Stimulated activated memory B cell treated with anti-CD40 and anti-IgM and Interleukin-4, amounts not matched to agents 10 μg/mL and 1 μg/mL and 100 μg/mL, for 72 hours (primary cell): ENCODE measurements around the gene CMYA5.
"Not testable (repeated sequence)": the region's sequence is repeated elsewhere in the genome, so short reads cannot be mapped to it uniquely, and the experiment has no call there.

ENCODE experiments used
- ATAC-seq: fragments of 150-1000 bp; cut with Tn5 transposase; 2 replicates; pipeline ENCODE4 v1.10.0; 2021
- H3K27ac Mint-ChIP-seq: one replicate; pipeline ENCODE4 v1.8.0; 2022; ENCODE audit warnings: mild to moderate bottlenecking, mixed read lengths
- H3K27me3 Mint-ChIP-seq: one replicate; pipeline ENCODE4 v1.8.0; 2022; ENCODE audit warnings: mixed read lengths
- H3K36me3 Mint-ChIP-seq: one replicate; pipeline ENCODE4 v1.8.0; 2022; ENCODE audit warnings: mixed read lengths
- H3K4me1 Mint-ChIP-seq: one replicate; pipeline ENCODE4 v1.8.0; 2022; ENCODE audit warnings: mixed read lengths
- H3K4me3 Mint-ChIP-seq: one replicate; pipeline ENCODE4 v1.8.0; 2022; ENCODE audit warnings: mild to moderate bottlenecking, moderate library complexity, mixed read lengths
- H3K9me3 Mint-ChIP-seq: one replicate; pipeline ENCODE4 v1.8.0; 2022; ENCODE audit warnings: mixed read lengths

CMYA5 gene

DNA sequence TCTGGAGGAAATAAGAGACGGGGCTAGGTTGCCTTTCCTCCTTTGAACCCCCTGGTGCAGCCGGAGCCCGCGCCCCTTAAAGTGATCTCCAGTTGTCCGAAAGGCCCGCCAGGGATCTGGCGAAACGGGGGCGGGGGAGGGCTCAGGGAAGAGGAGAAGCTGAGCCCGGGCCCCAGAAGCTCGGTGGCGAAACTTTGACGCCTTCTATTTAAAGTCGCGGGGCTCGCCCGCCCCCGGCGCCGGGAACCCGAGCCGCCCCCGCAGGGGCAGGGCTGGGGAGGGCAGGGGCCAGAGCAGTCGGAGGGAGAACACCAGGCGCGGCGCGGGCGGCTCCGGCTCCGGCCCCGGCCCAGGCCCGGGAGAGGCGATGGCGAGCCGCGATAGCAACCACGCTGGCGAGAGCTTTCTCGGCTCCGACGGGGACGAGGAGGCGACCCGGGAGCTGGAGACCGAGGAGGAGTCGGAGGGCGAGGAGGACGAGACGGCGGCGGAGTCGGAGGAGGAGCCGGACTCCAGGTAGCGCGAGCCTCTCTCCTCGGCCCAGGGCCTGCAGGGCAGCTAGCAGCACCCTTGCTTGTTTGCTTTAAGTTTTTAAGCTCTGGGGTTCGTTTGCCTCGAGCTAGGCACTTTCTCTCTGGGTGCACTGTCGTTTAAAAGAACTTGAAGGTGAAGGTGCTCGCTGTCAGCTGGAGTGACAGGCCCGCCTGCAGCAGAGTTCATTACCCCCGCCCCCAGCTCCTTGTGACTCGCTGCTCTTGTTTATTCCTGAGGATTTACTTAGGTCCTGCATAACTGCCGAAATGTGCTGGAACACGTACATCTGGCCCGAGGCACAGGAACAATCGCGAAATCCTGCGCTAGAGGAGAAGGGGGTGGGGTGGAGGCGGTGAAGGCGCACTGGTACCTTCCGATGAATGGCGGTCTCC is at the start of gene CMYA5:
CMYA5 (plus strand) TSS at position 296 of the 926 bp plus-strand sequence; CDS start at position 368, 72 bp downstream.
- Mint-ChIP-seq H3K9me3 (no peaks in the 10 kb centered on the region), H3K4me1 (no peaks in the 10 kb centered on the region), H3K27ac (no peak within 1 kb of the TSS), H3K4me3 (no peak within 1 kb of the TSS), H3K36me3 (peaks cover 34% of the 10 kb centered on the region), H3K27me3 (no peaks in the 10 kb centered on the region)
- ATAC-seq = peak; percentile 41

DNA sequence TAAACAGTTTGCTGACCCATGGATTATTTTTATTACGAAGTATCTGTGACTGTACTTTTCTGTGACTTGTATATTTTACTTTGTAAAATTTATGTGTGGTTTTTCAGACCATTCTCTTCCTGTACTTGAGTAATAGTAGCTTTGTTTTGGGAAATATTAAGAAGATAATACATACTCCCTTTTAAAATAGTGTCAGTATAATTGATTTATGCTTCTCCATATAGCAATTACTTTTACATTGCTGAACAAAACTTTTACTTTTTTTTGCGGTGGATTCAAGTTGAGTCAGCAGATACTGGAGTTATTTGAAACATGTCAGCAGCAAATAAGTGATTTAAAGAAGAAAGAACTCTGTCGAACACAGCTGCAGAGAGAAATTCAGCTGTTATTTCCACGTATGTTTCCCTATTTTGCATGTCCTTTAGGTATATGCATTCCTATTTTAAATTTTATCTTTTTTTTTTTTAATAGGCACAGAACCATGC is 49.0 kb upstream of the CMYA5 start:
- no peak for ATAC-seq
- H3K27ac Mint-ChIP-seq = no peak overlapping the region
- no peak overlapping the region for H3K4me3 Mint-ChIP-seq
- peaks cover 43% of the 10 kb centered on the region for H3K36me3 Mint-ChIP-seq
- peaks cover 22% of the 10 kb centered on the region for H3K4me1 Mint-ChIP-seq
- no peaks in the 10 kb centered on the region for H3K9me3 Mint-ChIP-seq
- H3K27me3 Mint-ChIP-seq = no peaks in the 10 kb centered on the region

DNA sequence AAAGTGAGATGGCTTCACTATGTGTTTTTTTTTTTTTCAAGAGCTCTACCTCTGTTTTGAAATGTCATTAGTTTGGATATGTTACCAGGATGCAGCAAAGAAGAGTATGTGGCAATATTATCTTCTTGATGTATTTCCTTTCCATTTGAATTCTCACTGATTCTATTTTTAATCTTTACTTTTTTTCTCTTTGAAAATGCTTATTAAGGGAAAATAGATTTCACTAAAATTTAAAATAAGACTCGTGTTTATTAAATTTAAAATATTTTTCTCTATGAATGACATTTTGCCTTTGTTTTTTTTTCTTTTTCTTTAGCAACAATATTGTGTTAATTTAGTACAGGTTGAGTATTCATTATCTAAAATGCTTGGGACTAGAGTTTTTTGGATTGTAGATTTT is 48.2 kb upstream of the CMYA5 start:
- no peak overlapping the region for H3K27ac Mint-ChIP-seq
- peaks cover 45% of the 10 kb centered on the region for H3K36me3 Mint-ChIP-seq
- peaks cover 22% of the 10 kb centered on the region for H3K4me1 Mint-ChIP-seq
- H3K9me3 Mint-ChIP-seq = no peaks in the 10 kb centered on the region
- no peaks in the 10 kb centered on the region for H3K27me3 Mint-ChIP-seq
- ATAC-seq = no peak
- H3K4me3 Mint-ChIP-seq = no peak overlapping the region

DNA sequence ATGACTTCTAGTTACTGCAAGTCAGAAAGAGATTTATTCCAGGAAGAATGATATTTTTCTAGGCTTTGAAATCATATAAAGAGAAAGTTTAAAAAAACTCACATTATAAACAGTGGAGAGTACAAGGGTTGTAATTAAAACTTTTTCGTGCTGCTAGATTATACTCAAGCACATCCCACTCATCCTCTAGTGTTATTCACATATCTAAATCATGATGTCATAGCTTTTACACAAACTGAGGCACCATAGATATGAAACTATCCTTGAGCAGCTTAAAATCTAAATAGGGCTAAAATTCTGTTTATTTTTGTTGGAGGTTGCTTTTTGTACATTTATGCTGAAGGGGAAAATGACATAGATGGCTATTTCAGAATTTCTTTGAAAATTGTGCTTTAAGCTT is 47.4 kb upstream of the CMYA5 start:
- H3K9me3 Mint-ChIP-seq = no peaks in the 10 kb centered on the region
- no peak for ATAC-seq
- peaks cover 46% of the 10 kb centered on the region for H3K36me3 Mint-ChIP-seq

DNA sequence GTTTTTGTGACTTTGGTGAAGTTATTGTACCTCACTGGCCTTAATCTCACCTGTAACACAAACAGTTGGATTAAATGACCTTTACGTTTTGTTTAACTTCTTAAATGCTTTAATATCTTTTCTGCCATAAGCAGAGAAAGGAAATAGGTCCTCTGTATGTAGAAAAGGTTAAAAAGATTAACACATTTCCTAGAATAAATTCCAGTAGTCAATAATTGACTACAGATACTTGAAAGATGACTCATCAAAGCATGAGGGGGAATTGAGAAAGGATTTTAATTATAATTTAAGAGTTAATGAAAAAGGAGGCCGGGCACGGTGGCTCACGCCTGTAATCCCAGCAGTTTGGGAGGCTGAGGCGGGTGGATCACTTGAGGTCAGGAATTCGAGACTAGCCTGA is 35.8 kb upstream of the CMYA5 start:
- ATAC-seq = no peak
- H3K27ac Mint-ChIP-seq = no peak overlapping the region
- peaks cover 7% of the 10 kb centered on the region for H3K36me3 Mint-ChIP-seq
- no peaks in the 10 kb centered on the region for H3K27me3 Mint-ChIP-seq
- no peaks in the 10 kb centered on the region for H3K4me1 Mint-ChIP-seq
- H3K9me3 Mint-ChIP-seq = no peaks in the 10 kb centered on the region
- H3K4me3 Mint-ChIP-seq = no peak overlapping the region

More for the DNA sequence above, 47.4 kb upstream of the CMYA5 start:
- H3K27me3 Mint-ChIP-seq = no peaks in the 10 kb centered on the region
- no peak overlapping the region for H3K27ac Mint-ChIP-seq
- no peak overlapping the region for H3K4me3 Mint-ChIP-seq
- H3K4me1 Mint-ChIP-seq = peaks cover 22% of the 10 kb centered on the region

DNA sequence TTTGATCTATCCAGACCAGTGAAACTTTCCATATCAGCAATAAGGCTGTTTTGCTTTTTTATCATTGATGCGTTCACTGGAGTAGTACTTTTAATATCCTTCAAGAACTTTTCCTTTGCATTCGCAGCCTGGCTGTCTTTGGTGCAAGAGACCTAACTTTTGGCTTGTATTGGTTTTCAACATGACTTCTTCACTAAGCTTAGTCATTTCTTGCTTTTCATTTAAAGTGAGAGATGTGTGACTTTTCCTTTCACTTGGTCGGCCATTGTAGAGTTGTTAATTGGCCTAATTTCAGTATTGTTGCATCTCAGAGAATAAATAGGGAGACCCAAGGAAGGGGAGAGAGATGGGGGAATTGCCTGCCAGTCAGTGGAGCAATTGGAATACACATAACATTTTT is 26.4 kb upstream of the CMYA5 start:
- H3K36me3 Mint-ChIP-seq = peaks cover 30% of the 10 kb centered on the region
- no peaks in the 10 kb centered on the region for H3K4me1 Mint-ChIP-seq
- H3K4me3 Mint-ChIP-seq = no peak overlapping the region
- no peaks in the 10 kb centered on the region for H3K27me3 Mint-ChIP-seq
- H3K9me3 Mint-ChIP-seq = peaks cover 3% of the 10 kb centered on the region
- no peak overlapping the region for H3K27ac Mint-ChIP-seq
- ATAC-seq = no peak

DNA sequence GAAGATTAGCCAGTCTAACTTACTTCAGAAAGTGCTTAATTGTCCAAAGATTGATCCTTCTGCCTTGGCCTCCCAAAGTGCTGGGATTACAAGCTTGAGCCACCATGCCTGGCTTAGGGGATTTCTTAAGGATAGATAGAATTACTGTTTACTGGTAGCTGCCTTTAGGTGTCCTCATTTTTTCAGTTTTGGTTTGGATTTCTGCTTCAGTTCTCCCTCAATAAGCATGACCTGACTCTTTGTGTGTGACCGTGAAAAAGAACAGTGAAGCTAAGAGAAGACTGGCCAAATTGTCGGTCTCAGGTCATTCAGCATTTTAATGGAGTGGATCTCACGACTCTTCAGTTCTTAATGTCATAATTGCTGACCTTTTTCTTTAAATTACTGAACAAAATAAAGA is 22.9 kb upstream of the CMYA5 start:
- no peak for ATAC-seq
- peaks cover 32% of the 10 kb centered on the region for H3K36me3 Mint-ChIP-seq

DNA sequence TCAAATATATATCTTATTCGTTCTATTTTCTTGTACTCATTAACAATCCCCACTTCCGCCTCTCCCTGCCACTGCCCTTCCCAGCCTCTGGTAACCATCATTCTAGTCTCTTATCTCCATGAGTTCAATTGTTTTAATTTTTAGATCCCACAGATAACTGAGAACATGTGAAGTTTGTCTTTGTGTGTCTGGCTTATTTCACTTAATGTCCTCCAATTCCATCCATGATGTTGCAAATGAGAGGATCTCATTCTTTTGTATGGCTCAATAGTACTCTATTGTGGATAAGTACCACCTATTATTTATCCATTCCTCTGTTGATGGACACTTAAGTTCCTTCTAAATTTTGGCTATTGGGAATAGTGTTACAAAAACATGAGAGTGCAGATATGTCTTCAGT is 17.2 kb upstream of the CMYA5 start:
- Mint-ChIP-seq H3K4me1 (no peaks in the 10 kb centered on the region), H3K36me3 (peaks cover 50% of the 10 kb centered on the region), H3K4me3 (no peak overlapping the region), H3K27me3 (no peaks in the 10 kb centered on the region), H3K27ac (no peak overlapping the region), H3K9me3 (no peaks in the 10 kb centered on the region)
- no peak for ATAC-seq

More for the DNA sequence above, 22.9 kb upstream of the CMYA5 start:
- Mint-ChIP-seq H3K9me3 (peaks cover 2% of the 10 kb centered on the region), H3K27me3 (no peaks in the 10 kb centered on the region), H3K27ac (no peak overlapping the region), H3K4me3 (no peak overlapping the region), H3K4me1 (no peaks in the 10 kb centered on the region)

DNA sequence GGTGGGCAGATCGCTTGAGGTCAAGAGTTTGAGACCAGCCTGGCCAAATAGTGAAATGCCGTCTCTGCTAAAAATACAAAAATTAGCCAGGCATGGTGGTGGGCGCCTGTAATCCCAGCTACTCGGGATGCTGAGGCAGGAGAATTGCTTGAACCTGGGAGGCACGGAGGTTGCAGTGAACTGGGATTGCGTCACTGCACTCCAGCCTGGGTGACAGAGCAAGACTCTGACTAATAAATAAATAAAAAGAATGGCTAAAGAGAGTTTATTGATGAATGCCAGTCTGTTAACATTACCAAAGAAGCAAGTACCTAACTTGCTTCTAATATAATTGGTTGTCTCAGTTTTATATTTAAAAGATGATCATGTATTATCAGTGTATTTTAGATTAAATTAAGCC is 13.3 kb upstream of the CMYA5 start:
- not testable (repeated sequence) for ATAC-seq, H3K9me3 Mint-ChIP-seq, H3K4me1 Mint-ChIP-seq, H3K4me3 Mint-ChIP-seq, H3K27ac Mint-ChIP-seq, H3K27me3 Mint-ChIP-seq
- H3K36me3 Mint-ChIP-seq = peaks cover 60% of the 10 kb centered on the region

DNA sequence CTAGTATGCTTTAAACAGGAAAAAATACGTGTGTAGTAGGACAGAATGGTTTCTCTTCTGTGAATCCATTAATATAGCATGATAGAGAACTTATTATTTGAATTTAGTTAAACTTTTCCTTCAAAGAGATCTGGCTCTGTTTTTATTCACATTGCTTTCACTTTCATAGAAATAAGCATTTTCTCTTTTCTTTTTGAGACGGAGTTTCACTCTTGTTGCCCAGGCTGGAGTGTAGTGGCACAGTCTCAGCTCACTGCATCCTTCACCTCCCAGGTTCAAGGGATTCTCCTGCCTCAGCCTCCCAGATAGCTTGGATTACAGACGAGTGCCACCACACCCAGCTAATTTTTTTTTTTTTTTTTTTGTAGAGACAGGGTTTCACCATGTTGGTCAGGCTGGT is 7.5 kb upstream of the CMYA5 start:
- not testable (repeated sequence) for H3K9me3 Mint-ChIP-seq, H3K27ac Mint-ChIP-seq, H3K4me1 Mint-ChIP-seq, H3K4me3 Mint-ChIP-seq, H3K27me3 Mint-ChIP-seq, ATAC-seq
- peaks cover 68% of the 10 kb centered on the region for H3K36me3 Mint-ChIP-seq

DNA sequence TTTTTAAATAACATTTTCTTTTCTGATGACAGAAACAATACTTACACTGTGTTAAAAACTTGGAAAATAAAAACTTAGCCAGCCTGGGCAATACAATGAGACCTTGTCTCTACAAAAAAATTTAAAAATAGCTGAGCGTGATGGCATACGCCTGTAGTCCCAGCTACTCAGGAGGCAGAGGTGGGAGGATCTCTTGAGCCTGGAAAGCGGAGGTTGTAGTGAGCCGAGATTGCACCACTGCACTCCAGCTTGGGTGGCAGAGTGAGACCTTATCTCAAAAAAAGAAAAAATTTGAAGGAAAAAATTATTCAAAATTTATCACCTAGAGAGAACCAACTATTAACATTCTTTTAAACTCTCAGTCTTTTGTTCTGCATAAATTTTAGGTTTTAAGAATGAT is 4.9 kb upstream of the CMYA5 start:
- Mint-ChIP-seq H3K4me1 (no peaks in the 10 kb centered on the region), H3K27ac (no peak overlapping the region), H3K4me3 (no peak overlapping the region), H3K9me3 (no peaks in the 10 kb centered on the region), H3K27me3 (no peaks in the 10 kb centered on the region), H3K36me3 (peaks cover 75% of the 10 kb centered on the region)
- ATAC-seq = no peak

DNA sequence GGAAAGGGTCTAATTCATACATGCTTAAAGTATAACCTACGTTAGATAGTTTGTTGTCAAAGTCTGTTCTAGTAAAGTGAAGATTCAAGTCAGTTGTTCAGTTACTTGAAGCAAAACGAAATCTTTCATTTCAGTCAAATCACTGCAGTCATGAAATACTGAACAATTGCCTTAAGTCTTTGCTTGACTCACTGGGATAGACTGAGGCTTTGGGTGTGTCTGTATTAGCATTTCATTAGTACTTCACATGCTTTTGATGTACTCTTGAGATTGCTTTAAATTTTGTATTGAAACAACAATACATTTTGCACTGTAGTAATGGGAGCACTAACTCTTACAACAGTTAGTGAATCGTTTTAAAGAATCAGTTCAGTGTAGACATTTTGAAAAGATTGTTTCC is 4.0 kb upstream of the CMYA5 start:
- no peak overlapping the region for H3K27ac Mint-ChIP-seq
- H3K27me3 Mint-ChIP-seq = no peaks in the 10 kb centered on the region
- no peaks in the 10 kb centered on the region for H3K9me3 Mint-ChIP-seq
- H3K36me3 Mint-ChIP-seq = peaks cover 69% of the 10 kb centered on the region
- no peaks in the 10 kb centered on the region for H3K4me1 Mint-ChIP-seq
- ATAC-seq = no peak
- no peak overlapping the region for H3K4me3 Mint-ChIP-seq

DNA sequence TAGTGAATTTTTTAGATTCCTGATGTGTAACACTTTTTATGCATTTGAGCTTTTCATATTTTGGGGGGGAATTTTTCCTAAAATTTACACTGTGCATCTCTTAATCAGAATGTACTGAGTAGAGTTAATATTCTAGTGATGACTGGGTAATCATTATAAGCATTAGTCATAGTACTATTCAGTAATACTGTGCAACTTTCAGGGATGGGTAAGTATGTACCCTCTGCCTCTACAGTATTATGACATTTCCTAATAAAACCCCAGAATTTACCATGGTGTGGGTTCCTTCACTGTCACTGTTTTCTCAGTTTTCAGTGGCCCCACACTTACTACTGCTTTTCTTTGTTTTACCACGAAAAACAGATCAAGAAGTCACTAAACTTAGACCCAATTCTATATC is 2.8 kb upstream of the CMYA5 start:
- no peaks in the 10 kb centered on the region for H3K27me3 Mint-ChIP-seq
- H3K4me3 Mint-ChIP-seq = no peak overlapping the region
- no peak for ATAC-seq
- H3K36me3 Mint-ChIP-seq = peaks cover 58% of the 10 kb centered on the region
- no peaks in the 10 kb centered on the region for H3K4me1 Mint-ChIP-seq
- no peak overlapping the region for H3K27ac Mint-ChIP-seq
- no peaks in the 10 kb centered on the region for H3K9me3 Mint-ChIP-seq

DNA sequence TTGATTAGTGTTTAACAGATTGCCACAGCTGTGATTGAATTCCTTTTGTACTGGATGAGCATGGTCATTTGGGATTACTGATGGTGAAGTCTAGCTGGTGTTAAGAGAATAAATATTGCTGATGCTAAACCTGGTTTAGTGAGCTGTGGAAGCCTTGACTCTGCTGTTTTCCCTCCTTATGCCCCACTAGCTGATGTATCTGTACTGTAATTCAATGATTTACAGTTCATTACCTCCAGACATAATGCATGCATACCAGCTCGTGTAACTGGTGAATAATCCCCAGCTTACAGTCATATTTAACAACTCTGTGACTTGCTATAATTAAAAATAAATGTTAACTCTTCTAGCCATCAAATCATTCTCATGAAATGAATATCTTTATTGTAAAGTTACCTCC is 1.7 kb upstream of the CMYA5 start:
- Mint-ChIP-seq H3K4me1 (no peaks in the 10 kb centered on the region), H3K36me3 (peaks cover 47% of the 10 kb centered on the region), H3K4me3 (no peak overlapping the region), H3K27ac (no peak overlapping the region), H3K27me3 (no peaks in the 10 kb centered on the region), H3K9me3 (no peaks in the 10 kb centered on the region)
- ATAC-seq = no peak

DNA sequence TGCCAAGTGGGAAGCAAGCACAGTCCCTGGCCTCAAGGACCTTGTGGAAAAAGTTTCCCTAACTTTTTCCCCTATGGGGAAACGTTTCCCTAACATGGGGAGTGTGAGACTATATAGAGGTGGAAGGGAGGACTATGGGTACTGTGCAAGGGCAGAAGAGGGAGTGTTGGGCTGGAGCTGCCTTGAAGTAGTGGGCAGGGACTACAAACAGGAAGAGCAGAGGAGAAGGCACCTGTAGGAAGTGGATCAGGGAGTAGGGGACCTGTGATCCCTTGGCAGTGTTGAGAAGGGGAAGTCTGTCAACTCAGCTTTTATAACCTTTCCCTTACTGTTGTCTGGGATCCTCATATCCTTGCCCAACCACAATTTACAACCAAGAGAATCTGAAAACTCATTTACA is 1.4 kb downstream of the CMYA5 start:
- Mint-ChIP-seq H3K27me3 (no peaks in the 10 kb centered on the region), H3K36me3 (peaks cover 25% of the 10 kb centered on the region), H3K9me3 (no peaks in the 10 kb centered on the region), H3K4me1 (no peaks in the 10 kb centered on the region), H3K27ac (no peak overlapping the region), H3K4me3 (no peak overlapping the region)
- no peak for ATAC-seq

DNA sequence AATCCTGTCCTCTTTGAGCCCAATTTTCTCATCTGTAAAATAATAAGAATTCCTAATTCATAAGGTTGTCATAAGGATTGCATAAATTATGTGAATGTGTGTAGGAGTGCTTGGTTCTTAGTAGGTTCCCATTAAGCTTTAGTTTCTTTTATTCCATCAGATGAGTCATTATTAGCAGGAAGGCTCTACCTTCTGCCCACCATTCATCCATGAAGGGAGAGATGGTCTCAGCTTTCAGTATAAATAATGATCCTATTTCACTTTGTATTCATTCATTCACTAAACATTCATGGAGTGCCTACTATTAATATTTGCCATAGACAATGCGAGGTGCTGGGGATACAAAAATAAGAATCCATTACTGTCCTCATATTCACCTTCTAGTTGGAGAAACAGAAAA is 3.0 kb downstream of the CMYA5 start:
- Mint-ChIP-seq H3K36me3 (peaks cover 13% of the 10 kb centered on the region), H3K27ac (no peak overlapping the region), H3K4me3 (no peak overlapping the region), H3K4me1 (no peaks in the 10 kb centered on the region), H3K27me3 (no peaks in the 10 kb centered on the region), H3K9me3 (no peaks in the 10 kb centered on the region)
- ATAC-seq = no peak
